HEK293 (cell line): ENCODE results near the gene UBA52.

Source experiments
- CTCF ChIP-seq: fragments of 450-650 bp; formaldehyde crosslinking; IDR thresholded peaks from 2 replicates; pipeline ENCODE4 v1.5.1; 2016; ENCODE audit warnings: missing biosample characterization, missing genetic modification characterization
- GLI4 ChIP-seq: fragments of 450-650 bp; formaldehyde crosslinking; IDR thresholded peaks from 2 replicates; pipeline ENCODE4 v1.5.1; 2016; ENCODE audit warnings: missing biosample characterization, missing genetic modification characterization
- REST ChIP-seq: fragments of 450-650 bp; formaldehyde crosslinking; IDR thresholded peaks from 2 replicates; pipeline ENCODE4 v1.5.1; 2016; ENCODE audit warnings: missing biosample characterization, missing genetic modification characterization
- TCF7L2 ChIP-seq: IDR thresholded peaks from 2 replicates; pipeline ENCODE4 v1.6.1; 2011; ENCODE audit warnings: low read depth, mild to moderate bottlenecking, inconsistent platforms, low read length, moderate library complexity, borderline replicate concordance
- ZBTB49 ChIP-seq: fragments of 450-650 bp; formaldehyde crosslinking; IDR thresholded peaks from 2 replicates; pipeline ENCODE4 v1.5.1; 2016; ENCODE audit warnings: missing biosample characterization, missing genetic modification characterization, low read depth
- ZIC2 ChIP-seq: fragments of 450-650 bp; formaldehyde crosslinking; IDR thresholded peaks from 2 replicates; pipeline ENCODE4 v1.5.1; 2016; ENCODE audit warnings: missing biosample characterization, missing genetic modification characterization
- ZNF10 ChIP-seq: fragments of 450-650 bp; formaldehyde crosslinking; IDR thresholded peaks from 2 replicates; pipeline ENCODE4 v1.5.1; 2017; ENCODE audit warnings: missing biosample characterization, missing genetic modification characterization
- ZNF433 ChIP-seq: fragments of 450-650 bp; formaldehyde crosslinking; IDR thresholded peaks from 2 replicates; pipeline ENCODE4 v1.5.1; 2016; ENCODE audit warnings: missing biosample characterization, missing genetic modification characterization, low read depth
- ZNF513 ChIP-seq: fragments of 450-650 bp; IDR thresholded peaks from 2 replicates; pipeline ENCODE4 v1.5.1; 2018; ENCODE audit warnings: missing biosample characterization, missing genetic modification characterization
- ZNF529 ChIP-seq: fragments of 450-650 bp; formaldehyde crosslinking; IDR thresholded peaks from 2 replicates; pipeline ENCODE4 v1.5.1; 2017; ENCODE audit warnings: missing genetic modification characterization, missing biosample characterization; ENCODE audit not compliant: insufficient replicate concordance
- ZNF830 ChIP-seq: fragments of 450-650 bp; IDR thresholded peaks from 2 replicates; pipeline ENCODE4 v1.5.0; 2018; ENCODE audit warnings: missing biosample characterization, missing genetic modification characterization, low read depth, mild to moderate bottlenecking, moderate library complexity

GRCh38 chr19:18523841-18524240, 47.8 kb upstream of the UBA52 start:
- TF ChIP-seq CTCF (tag by site-specific recombination) (no peak), ZNF433 (no peak), ZNF529 (no peak), REST (tag by site-specific recombination) (no peak), ZNF10 (tag by site-specific recombination) (no peak), GLI4 (no peak), ZBTB49 (tag by site-specific recombination) (no peak), ZNF513 (no peak), ZIC2 (tag by site-specific recombination) (no peak), ZNF830 (tag by site-specific recombination) (no peak), TCF7L2 (no peak)
